Prostate gland (tissue), 2 donors: ENCODE data around the gene ACOX3. TPM values are rescaled to one million over a fixed set of nuclear protein-coding genes. Genes with fewer than 3 reads are reported as not detected.

Source experiments
- DNase-seq: peaks from one replicate; pipeline ENCODE4 v3.0.0-alpha.2; 2019; ENCODE audit warnings: low spot score
- H3K27ac ChIP-seq, 2 donors: fragments of 200-600 bp; sonication (generic); 2 replicates each; pipeline ENCODE4 v1.5.1; 2017 to 2019
- H3K27me3 ChIP-seq: fragments of 200-600 bp; sonication (generic); replicated peaks from 2 replicates; pipeline ENCODE4 v1.5.1; 2019; ENCODE audit not compliant: insufficient read depth
- H3K36me3 ChIP-seq, 2 donors: fragments of 200-600 bp; sonication (generic); 1 replicate in 1 of 2; 2 replicates in 1 of 2; pipeline versions ENCODE4 v1.5.1 to v1.8.1; 2017 to 2019
- H3K4me1 ChIP-seq: fragments of 200-600 bp; sonication (generic); replicated peaks from 2 replicates; pipeline ENCODE4 v1.5.1; 2019
- H3K4me3 ChIP-seq, 2 donors: fragments of 200-600 bp; sonication (generic); 2 replicates each; pipeline ENCODE4 v1.5.1; 2017 to 2019
- H3K9me3 ChIP-seq: fragments of 200-600 bp; sonication (generic); 2 replicates; pipeline ENCODE4 v1.5.1; 2017
- CTCF ChIP-seq, 4 experiments: fragments of 200-600 bp in 2 of 4; fragments of 450-650 bp in 2 of 4; sonication (generic) in 2 of 4; IDR thresholded peaks; 1 replicate in 3 of 4; 2 replicates in 1 of 4; pipeline ENCODE4 v1.5.1; 2016 to 2019; ENCODE audit warnings: antibody characterized with exemption in 4 of 4, mild to moderate bottlenecking in 2 of 4, moderate library complexity in 2 of 4
- POLR2A ChIP-seq: fragments of 450-650 bp; IDR thresholded peaks from one replicate; pipeline ENCODE4 v1.6.1; 2016; ENCODE audit warnings: antibody characterized with exemption, mild to moderate bottlenecking
- POLR2AphosphoS5 ChIP-seq: sonication (generic); formaldehyde crosslinking; IDR thresholded peaks from one replicate; pipeline ENCODE4 v1.6.1; 2017; ENCODE audit warnings: antibody characterized with exemption
- WGBS: methylation state at CpG from one replicate; pipeline ENCODE4 v1.1.5; 2018; 5-methylcytosine and 5-hydroxymethylcytosine counted together
- intact Hi-C: fragments of 100-400 bp; cut with DNase I; formaldehyde crosslinking; loops from one replicate; pipeline ENCODE4 v1.14.2; 2022
- total RNA-seq, 2 donors: library from RNA; depleted of rRNA; stranded (reverse); fragments of >200 nt; gene quantifications; one replicate each; pipeline ENCODE4 v1.1.0, GENCODE V29; 2016

Gene ACOX3
- total RNA-seq, 2 donors from 2014 or later, result 65.7 to 75.4 TPM

DNA sequence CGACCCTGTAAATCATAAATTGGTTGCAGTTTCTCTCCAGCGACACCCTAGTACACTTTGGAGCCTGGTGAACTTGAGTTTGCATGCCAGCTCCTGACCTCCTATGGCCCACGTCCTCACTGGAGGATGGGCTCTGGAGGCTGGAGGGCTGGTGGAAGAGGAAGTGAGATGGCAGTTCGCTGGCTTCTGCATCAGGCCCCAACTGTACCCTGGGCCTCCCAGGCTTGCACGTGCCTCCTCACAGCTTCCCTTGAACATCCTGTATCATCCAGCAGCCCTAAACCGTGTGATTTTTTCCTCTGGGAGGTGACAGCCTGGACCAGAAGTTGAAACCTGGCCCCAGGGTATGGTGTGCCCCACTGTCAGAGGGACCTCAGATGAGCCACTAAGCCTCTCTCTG is 92.5 kb downstream of the ACOX3 start:
- no peak for DNase-seq
- no peaks in the 10 kb centered on the region for H3K27me3 ChIP-seq
- TF ChIP-seq CTCF (IDR thresholded peaks at IDR 0.05) (no peak), POLR2AphosphoS5 (no peak), POLR2A (no peak)
- H3K27ac ChIP-seq, result no peak overlapping the region
- H3K9me3 ChIP-seq, result no peaks in the 10 kb centered on the region
- WGBS, result 81% methylated on average over 6 of the region's 6 CpGs
- intact Hi-C loops, result no loop called here
- H3K4me1 ChIP-seq, result peaks cover 29% of the 10 kb centered on the region
- H3K4me3 ChIP-seq, result no peak overlapping the region
- no peaks in the 10 kb centered on the region for H3K36me3 ChIP-seq

DNA sequence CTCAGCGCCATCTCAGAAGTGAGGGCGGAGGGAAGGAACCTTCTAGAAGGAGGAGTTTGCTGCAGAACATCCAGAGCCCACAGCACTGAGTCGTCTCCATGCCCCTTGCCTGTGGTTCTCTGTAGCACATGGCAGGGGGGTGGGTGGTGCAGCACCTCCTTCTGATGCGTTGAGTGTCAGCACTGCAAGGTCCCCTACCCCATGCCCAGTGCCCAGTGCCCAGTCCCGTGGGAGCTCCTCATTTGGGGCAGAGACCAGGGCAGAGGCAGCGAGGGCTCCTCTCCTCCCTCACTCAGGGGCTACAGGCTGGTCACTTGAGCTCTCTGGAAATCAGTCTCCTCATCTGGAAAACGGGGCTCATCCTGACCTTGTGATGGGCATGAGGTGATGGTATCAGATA is 92.9 kb downstream of the ACOX3 start:
- Histone ChIP-seq H3K9me3 (no peaks in the 10 kb centered on the region), H3K4me1 (peaks cover 25% of the 10 kb centered on the region), H3K36me3 (no peaks in the 10 kb centered on the region), H3K4me3 (no peak overlapping the region), H3K27ac (no peak overlapping the region), H3K27me3 (no peaks in the 10 kb centered on the region)
- intact Hi-C loops, result no loop called here
- DNase-seq, result no peak
- TF ChIP-seq POLR2AphosphoS5 (no peak), POLR2A (no peak), CTCF (IDR thresholded peaks at IDR 0.05) (no peak)
- 80% methylated on average over 7 of the region's 7 CpGs for WGBS

DNA sequence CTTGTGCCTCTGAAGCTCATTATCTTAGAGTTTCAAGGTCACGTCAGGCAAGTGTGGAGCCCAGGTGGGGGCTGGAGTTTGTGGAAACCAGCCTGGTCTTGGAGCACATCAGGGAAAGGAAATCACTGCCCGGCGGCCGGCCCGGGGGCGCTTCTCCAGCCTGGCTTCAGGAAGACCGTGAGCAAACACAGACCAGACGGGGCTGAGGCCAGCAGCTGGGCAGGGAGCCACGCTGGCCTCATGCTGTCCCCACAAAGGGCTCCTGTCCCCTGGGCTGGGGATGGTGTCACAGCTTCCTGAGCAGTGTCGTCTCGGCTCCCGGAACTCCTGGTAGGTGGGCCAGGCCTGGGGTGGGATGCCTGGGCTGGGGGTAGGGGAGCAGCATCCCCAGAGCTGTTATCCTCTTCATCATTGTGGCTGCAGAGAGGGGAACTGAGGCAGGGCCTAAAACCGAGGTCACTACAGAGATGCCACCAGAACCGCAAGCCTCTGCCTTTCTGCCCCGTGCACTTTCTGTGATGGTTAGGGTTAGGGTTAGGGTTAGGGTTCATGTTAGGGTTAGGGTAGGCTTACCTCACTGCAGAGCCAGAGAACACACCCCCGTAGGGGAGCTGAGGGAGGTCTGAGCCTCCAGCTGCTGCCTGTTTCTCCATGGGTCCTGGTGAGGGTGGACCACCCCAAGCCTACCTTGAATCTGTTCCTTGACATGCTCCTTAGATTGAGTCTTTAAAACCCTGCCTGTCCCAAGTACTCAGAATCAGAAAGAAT is 93.5 kb downstream of the ACOX3 start:
- no peaks in the 10 kb centered on the region for H3K27me3 ChIP-seq
- no peak overlapping the region for H3K4me3 ChIP-seq
- WGBS, result 62% methylated on average over 16 of the region's 16 CpGs
- no peaks in the 10 kb centered on the region for H3K9me3 ChIP-seq
- H3K36me3 ChIP-seq, result no peaks in the 10 kb centered on the region
- H3K27ac ChIP-seq, result no peak overlapping the region
- no peak for DNase-seq
- TF ChIP-seq CTCF (IDR thresholded peaks at IDR 0.05) (no peak), POLR2AphosphoS5 (no peak), POLR2A (no peak)
- H3K4me1 ChIP-seq, result peaks cover 19% of the 10 kb centered on the region
- intact Hi-C loops, result no loop called here

GRCh38 chr4:8345946-8346814 is 94.3 kb downstream of the ACOX3 start:
- 90% methylated on average over 38 of the region's 39 CpGs for WGBS
- no peak for DNase-seq
- H3K27me3 ChIP-seq, result no peaks in the 10 kb centered on the region
- H3K4me3 ChIP-seq, result no peak overlapping the region
- no peaks in the 10 kb centered on the region for H3K9me3 ChIP-seq
- TF ChIP-seq POLR2A (no peak), POLR2AphosphoS5 (no peak), CTCF (IDR thresholded peaks at IDR 0.05) (no peak)
- H3K36me3 ChIP-seq, result no peaks in the 10 kb centered on the region
- peaks cover 14% of the 10 kb centered on the region for H3K4me1 ChIP-seq
- no peak overlapping the region for H3K27ac ChIP-seq
- intact Hi-C loops, result no loop called here
